ENCODE measurements around the gene AKAP6.

AKAP6 gene

GRCh38 chr14:32331206-32331605, 2.1 kb downstream of the AKAP6 start:
- peak; percentile 48 for DNase-seq

- DNase-seq = no peak
These were observed 3.6 kb downstream of the AKAP6 start for GRCh38 chr14:32332415-32333316.

DNA sequence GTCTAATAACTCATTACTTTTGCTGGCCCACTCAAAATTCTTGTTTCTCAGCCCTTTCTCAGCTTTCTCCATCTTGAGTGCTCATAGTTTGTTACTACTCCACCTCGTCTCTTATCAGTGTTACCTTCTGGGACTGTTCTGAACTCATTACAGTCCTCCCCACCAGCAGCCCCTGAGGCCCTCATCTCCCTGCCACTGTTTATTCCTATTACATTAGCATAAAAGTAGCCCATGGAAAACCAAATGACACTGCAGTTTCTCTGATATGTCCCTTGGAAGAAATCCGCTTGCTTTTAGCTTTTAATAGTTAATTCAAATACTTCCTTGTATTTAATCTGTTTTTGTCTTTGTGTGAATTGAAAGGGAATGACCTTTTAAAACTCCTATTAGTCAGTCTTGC, 7.6 kb downstream of the AKAP6 start:
- DNase-seq = no peak

DNA sequence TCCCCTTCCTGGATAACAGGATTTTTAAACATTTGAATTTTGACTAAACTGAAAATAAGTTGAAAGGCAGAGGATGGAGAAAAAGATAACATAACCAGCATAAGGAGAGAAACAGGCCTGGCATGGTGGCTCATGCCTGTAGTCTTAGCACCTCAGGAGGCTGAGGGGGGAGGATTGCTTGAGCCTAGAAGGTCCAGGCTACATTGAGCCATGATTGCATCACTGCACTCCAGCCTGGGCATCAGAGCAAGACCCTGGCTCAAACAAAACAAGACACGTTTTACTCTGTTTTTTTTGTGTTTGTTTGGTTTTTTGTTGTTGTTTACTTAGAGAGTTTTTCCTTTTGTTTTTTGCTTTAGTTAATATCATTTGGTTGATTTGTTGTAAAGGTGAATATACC, 8.7 kb downstream of the AKAP6 start:
- no peak for DNase-seq

DNA sequence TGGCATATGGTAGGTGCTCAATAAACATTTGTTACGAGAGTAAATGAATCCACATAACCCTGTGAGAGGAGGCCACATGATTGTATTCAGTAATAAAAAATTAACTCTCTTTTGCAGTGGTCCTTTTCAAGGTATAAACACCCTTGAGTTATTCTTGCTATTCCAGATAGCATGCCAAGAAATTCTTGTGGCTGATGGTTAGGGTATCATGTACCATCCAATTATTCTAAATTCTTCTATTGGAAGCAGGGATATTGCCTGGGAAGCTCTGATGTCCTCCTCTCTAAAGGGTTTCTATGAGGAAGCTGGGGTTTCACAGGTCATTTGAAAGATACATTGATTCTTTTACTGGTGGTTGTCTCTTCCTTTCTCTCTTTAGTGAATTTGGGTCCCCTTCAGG, 10.1 kb downstream of the AKAP6 start:
- no peak for DNase-seq

GRCh38 chr14:32341947-32342846, 13.1 kb downstream of the AKAP6 start:
- DNase-seq = no peak

DNA sequence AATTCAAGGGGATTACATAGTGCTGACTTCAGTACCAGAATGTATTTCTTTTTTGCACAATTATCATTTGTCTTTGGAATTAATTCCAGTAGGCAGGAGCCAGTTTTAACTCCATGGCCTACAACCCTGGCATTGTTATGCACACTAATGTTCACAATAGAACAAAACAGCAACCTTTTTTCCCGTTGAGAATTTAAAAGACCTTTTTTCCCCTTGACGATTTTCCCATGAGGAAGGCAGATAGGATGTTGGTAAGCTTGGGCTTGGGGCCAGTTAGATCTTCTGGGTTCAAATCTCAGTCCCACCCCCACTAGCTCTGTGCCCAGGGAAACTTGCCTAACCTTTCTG, 13.7 kb downstream of the AKAP6 start:
- DNase-seq = no peak

- DNase-seq = no peak
These were observed 14.9 kb downstream of the AKAP6 start for GRCh38 chr14:32343926-32344430.

DNA sequence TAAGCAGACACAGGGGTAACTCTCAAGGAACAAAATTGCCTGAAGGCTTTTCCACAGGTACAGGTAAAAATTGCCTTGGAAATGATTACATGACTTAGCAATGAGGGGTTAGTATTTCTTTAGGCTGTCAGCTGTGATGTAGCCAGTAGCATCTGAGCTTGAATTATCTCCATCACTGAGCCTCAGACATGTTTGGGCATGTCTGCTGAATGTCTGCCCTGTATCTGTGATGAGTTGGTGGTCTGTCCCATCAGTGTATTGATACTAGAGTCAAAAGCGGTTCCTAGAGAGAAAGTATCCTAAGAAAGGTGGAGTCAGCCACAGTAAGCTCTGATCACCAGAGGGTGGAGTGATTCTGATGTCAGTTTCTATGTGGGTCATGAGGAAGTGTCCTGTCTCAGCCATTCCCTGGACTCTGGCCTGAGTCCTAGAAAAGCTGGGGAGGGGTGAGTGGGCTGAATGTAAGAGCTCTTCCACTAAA, 16.3 kb downstream of the AKAP6 start:
- DNase-seq = no peak

DNA sequence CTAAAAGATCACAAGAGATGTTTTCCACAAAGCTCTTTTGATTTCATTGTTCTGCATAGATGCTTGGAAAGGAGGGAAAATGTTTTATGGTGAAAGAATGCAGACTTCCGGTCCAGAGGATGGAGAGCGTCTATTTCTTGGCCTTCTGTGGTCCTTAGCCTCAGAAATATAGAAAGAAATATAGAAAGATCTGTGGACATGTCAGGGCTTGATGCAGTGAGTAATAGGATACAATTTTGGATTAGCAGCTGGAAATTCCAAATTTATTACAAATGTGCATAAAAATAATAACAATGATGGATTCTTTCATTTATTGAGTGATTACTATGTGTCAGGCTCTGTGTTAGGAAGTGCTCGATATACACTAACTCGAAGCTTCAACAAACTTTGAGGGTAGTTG, 20.2 kb downstream of the AKAP6 start:
- DNase-seq = no peak

- no peak for DNase-seq
These were observed 20.9 kb downstream of the AKAP6 start for GRCh38 chr14:32350020-32350419.

DNA sequence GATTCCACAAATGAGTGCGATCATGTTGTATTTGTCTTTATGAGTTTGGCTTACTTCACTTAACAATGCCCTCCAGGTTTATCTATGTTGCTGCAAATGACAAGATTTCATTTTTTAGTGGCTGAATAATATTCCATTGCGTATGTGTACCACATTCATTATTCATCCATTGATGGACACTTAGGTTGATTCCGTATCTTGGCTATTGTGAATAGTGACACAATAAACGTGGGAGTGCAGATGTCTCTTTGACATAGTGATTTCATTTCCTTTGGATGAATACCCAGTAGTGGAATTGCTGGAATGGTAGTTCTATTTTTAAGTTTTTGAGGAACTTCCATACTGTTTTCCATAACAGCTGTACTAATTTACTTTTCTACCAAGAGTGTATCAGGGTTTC, 23.5 kb downstream of the AKAP6 start:
- no peak for DNase-seq

- DNase-seq = peak; percentile 35
These were observed 25.6 kb downstream of the AKAP6 start for GRCh38 chr14:32354716-32355115.

GRCh38 chr14:32358781-32359180, 29.7 kb downstream of the AKAP6 start:
- no peak for DNase-seq

DNA sequence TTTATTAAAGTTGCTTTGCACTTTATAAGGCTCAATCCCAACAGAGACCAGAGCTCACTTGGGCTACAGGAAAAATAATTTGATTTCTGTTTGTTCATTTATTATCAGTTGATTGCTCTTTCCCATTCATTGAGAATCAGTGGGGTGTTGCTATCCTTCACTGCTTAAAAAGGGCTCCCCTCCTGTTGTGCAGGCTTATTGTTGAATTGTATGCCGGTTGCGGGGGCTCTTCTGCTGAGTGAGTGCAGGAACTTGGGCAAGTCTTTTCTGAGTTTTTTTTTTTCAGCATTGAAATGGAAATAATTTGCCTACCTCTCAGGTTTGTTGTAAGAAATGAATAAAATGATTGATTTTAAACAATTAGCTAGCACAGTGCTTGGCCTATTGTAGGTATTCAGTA, 32.6 kb downstream of the AKAP6 start:
- no peak for DNase-seq

GRCh38 chr14:32363761-32364160, 34.7 kb downstream of the AKAP6 start:
- DNase-seq = no peak

DNA sequence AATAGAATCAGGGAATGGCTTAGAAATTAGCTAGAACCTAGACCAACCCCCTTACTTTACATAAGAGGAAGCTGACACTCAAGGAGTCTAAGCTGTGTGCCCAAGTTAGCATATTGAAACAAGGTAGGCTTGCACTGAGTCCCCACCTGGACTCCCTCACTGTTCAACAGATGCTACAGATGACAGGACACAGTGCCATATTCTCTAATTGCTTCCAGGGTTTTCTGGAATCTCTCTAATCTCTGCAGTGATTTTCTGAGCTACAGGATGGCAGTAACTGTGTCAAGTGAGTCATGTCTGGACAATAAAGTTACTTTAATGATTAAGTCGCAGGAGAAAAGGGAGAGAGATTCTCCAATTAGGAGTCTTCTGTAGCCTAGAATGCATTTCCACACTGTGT, 35.8 kb downstream of the AKAP6 start:
- no peak for DNase-seq

GRCh38 chr14:32366256-32366879, 37.3 kb downstream of the AKAP6 start:
- DNase-seq = no peak

GRCh38 chr14:32366986-32367385, 37.9 kb downstream of the AKAP6 start:
- peak; percentile 7 for DNase-seq

DNA sequence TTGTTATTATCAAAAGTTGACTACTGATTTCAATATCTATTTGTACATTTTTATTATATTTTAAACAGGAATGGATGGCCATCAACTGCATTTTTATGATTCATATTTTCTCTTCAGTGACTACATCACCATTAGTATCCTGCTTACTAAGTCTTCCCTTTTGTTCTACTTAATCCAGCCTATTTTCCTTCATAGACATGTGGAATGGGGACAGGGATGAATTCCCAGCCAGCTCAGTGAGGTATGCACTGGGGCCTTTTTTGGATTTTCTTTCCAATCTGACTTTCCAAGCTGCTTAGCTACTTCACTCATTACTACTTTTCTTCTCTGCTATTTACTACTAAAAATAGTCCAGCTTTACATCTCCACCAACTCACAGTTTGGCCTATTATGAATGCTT, 38.4 kb downstream of the AKAP6 start:
- no peak for DNase-seq

GRCh38 chr14:32368107-32368506, 39.0 kb downstream of the AKAP6 start:
- no peak for DNase-seq

DNA sequence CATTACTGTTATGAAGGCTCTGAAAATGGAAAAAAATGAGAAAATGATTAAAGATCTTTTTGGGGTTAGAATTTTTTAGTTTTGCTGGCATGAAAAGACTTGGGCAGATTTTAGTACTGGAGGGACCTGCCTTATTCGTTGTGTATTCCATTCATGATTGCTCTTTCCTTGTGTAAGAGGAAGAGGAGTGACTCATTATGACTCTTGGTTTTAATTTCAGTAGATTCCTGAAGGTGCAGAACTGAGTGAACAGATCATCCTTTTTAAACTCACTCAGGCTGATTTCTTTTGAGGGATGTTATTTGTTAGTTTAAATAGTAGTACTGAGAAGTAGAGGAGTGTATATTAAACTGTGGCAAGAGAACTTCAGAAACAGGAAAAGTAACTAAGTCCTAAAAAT, 41.6 kb downstream of the AKAP6 start:
- no peak for DNase-seq

- DNase-seq = no peak
These were observed 43.1 kb downstream of the AKAP6 start for GRCh38 chr14:32372154-32372553.
